NCI-H345 treated with DMSO at 0.1 percent for 48 hours (cell line): ENCODE measurements around the gene WDR76.
"Not testable (repeated sequence)": the region's sequence is repeated elsewhere in the genome, so short reads cannot be mapped to it uniquely, and the experiment has no call there.

ENCODE experiments used
- DNase-seq: peaks from one replicate; lab custom pipeline; 2025; ENCODE audit not compliant: unreplicated experiment; lab: John Stamatoyannopoulos, UW

Gene WDR76

GRCh38 chr15:43815064-43815463 lies 11.7 kb upstream of the WDR76 start:
- DNase-seq: not testable (repeated sequence)

DNA sequence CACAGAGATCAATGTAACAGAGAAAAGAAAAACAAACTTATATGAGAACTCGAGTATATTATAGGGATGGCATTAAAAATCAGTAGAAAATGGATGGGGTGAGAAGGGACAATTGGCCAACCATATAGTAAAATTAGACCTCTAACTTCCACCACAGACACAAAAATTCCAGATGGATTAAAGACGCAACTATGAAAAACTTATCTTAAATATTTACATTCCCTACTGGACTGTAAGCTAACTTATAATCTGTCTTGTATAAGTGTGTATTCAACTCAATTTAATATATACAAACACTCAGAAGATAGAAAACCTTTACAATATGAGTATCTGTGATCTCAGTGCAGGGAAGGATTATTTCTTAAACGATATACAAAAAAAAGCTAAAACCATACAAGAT lies 5.3 kb upstream of the WDR76 start:
- DNase-seq: no peak

DNA sequence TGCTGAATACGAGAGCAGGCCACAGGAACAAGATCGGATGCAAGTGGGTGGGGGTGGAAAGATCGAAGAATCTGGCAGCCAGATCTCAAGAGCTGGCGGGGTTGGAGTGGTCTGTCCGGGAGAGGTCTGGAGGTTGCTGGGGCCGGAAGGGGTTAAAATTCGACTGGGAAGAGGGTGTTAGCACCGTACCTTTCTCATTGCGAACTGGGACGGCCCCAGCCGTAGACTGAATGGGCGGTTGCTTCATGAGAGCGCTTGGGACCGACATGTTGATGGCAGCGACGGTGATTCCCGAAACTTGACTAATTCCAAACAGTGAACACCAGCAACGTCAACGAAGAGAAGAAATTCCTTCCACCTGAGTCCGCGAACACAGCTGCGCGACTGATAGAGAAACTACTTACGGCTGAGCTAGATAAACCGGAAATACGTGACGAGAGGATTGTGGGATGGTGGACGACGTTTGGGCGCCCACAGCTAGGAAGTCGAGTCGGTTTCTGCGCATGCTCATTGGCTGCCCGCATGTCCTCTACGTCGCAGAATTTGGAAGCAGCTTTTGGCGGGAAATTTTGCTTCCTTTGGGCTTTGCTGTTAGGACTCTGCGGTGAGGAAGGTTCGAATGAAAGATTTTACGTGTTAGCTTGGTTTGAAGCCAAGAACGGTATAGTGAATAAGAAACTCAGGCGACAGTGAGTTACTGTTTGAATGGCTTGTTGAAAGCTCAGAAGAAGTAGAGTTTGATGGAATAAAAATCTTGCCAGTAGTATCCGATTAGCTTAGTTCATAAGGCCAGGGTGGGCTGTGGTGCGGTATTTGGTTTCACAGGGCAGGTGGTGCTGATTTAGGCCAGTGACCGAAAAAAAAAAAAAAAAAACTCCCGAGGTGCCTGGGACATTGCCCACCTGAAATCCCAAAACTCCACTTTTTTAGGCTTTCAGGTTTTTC lies 2.2 kb upstream of the WDR76 start, which contains the start of gene MFAP1:
Gene MFAP1 (minus strand): TSS at position 389 of the 945 bp plus-strand sequence. CDS start 121 bp downstream, at position 268.
- peak; percentile 86 for DNase-seq

GRCh38 chr15:43825305-43825704 lies 1.5 kb upstream of the WDR76 start:
- not testable (repeated sequence) for DNase-seq

DNA sequence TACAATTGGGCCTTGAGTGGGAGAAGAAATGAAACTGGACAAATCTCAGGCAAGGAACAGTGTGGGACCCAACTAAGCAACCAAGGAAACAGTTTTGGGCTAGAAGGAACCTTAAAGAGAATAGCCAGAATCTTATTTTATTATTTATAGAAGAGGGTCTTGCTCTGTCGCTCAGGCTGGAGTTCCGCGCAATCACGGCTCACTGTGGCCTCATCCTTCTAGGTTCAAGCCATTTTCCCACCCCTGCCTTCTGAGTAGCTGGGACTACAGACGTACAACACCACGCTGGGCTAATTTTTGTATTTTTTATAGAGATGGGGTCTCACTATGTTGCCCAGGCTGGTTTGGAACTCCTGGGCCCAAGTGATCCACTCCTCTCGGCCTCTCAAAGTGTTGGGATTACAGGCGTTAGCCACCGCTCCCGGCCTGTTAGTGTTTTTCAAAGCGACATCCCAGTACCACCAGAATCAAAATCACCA lies 734 bp upstream of the WDR76 start:
- no peak for DNase-seq

GRCh38 chr15:43828061-43828657 lies 1.4 kb downstream of the WDR76 start:
- DNase-seq: no peak

GRCh38 chr15:43829951-43830540 lies 3.2 kb downstream of the WDR76 start:
- not testable (repeated sequence) for DNase-seq

DNA sequence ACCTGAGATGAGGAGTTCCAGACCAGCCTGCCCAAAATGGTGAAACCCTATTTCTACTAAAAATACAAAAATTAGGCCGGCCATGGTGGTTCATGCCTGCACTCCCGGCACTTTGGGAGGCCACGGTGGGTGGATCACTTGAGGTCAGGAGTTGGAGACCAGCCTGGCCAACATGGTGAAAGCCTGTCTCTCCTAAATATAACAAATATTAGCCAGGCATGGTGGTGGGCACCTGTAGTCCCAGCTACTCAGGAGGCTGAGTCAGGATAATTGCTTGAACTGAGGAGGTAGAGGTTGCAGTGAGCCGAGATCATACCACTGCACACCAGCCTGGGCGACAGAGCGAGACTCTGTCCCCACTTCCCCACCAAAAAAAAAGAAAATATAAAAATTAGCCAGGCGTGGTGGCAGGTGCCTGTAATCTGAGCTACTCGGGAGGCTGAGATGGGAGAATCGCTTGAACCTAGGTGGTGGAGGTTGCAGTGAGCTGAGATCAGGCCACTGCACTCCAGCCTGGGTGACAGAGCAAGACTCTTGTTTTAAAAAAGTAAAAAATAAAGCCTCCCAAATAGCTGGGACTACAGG lies 4.0 kb downstream of the WDR76 start:
- DNase-seq: not testable (repeated sequence)

- not testable (repeated sequence) for DNase-seq
Observed at GRCh38 chr15:43831519-43832052, 4.8 kb downstream of the WDR76 start.

- not testable (repeated sequence) for DNase-seq
Observed at GRCh38 chr15:43832485-43832884, 5.7 kb downstream of the WDR76 start.

- no peak for DNase-seq
Observed at GRCh38 chr15:43845421-43845820, 18.6 kb downstream of the WDR76 start.

DNA sequence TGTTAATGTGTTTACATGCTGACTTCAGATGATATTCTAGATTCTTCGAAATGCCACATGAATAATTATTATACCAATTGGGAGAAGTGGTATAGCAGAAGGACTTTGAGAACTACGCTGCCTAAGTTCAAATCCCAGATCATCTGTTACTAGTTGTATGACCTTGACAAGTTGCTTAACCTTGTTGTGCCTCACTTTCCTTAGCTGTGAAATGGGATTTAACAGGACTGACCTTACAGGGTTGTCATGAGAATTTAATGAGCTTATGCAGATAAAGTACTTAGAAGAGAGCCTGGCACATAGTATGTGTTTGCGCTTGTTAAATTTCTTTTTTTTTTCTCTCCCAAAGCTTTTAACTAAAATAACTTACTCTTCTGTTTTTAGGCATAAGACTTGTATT lies 24.4 kb downstream of the WDR76 start:
- no peak for DNase-seq

DNA sequence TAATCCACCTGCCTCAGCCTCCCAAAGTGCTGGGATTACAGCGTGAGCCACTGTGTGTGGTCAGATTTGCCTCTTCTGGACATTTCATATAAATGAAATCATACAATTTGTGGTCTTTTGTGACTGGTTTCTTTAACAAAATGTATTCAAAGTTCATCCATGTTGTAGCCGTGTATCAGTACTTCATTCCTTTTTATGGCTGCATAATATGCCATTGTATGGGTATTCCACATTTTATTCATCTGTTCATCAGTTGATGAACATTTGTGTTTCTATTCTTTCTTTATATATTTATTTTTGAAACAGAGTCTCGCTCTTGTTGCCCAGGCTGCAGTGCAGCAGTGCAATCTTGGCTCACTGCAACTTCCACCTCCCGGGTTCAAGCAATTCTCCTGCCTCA lies 25.8 kb downstream of the WDR76 start:
- no peak for DNase-seq

DNA sequence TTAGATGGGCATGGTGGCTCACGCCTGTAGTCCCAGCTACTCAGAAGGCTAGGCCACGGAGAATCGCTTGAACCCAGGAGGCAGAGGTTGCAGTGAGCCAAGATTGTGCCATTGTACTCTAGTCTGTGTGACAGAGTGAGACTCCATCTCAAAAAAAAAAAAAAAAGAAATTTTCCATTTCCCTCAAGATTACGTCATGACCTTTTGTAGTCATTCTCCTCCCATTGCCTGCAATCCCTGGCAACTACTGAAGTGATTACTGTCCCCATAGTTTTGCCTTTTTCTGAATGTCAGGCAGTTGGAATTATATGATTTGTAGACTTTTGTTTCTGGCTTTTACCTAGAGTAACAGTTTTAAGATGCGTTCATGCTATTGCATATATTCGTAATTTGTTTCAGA lies 28.0 kb downstream of the WDR76 start:
- no peak for DNase-seq

GRCh38 chr15:43859546-43859945 lies 32.7 kb downstream of the WDR76 start:
- DNase-seq: no peak

- DNase-seq: not testable (repeated sequence)
Observed at GRCh38 chr15:43866636-43867035, 39.8 kb downstream of the WDR76 start.

DNA sequence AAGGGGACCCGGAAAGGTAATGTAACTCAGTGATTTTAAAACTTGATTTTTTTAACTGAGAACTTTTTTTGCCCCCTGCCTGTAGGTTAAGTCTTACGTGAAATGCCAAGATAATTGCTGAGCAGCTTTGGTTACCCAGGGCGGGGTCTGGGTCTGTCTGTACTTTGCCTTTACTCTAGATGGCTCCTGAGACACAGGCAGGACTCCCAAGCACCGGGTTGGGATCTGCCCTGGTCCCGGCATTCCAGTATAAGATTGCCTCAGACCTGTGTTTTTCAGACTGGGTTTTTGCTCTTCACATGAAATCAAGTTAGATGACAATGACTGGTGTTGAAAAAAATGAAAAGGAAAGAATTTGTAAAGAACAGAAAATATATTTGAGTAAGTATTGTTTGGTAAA lies 40.3 kb downstream of the WDR76 start:
- no peak for DNase-seq

GRCh38 chr15:43868406-43868805 lies 41.6 kb downstream of the WDR76 start:
- no peak for DNase-seq

- DNase-seq: no peak
Observed at GRCh38 chr15:43871835-43872234, 45.0 kb downstream of the WDR76 start.

- DNase-seq: no peak
Observed at GRCh38 chr15:43872416-43873020, 45.7 kb downstream of the WDR76 start.

GRCh38 chr15:43873651-43874050 lies 46.8 kb downstream of the WDR76 start:
- no peak for DNase-seq
